ENCODE measurements around the gene PITPNC1.

PITPNC1 gene

DNA sequence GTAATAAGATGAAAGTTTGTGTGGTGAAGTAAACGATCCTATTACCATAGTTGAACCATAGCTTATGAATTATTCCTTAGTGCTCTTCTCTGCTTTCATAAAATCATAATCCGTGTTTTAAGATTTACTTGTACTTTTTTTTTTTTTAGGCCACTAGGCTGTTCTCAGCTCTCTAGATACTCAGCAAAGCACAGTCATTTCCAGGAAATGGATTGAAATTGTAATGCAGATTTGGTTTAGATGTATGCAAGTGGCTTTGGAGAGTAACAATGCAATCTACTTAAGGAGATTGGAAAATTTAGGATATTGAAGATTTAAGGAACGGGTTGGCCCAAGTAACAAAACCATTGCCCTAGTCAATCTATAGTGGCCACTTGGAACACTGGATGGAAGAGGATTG is 125.1 kb downstream of the PITPNC1 start:
- Histone ChIP-seq H3K36me3 (ENCODE audit: control insufficient read depth in 1 of 2, insufficient read depth in 2 of 2, low read length in 2 of 2) (no peaks in the 10 kb centered on the region), H3K9ac (ENCODE audit: low read depth in 1 of 2, low read length in 2 of 2) (no peak overlapping the region), H3K27ac (ENCODE audit: low read depth, low read length) (no peak overlapping the region), H3K9me3 (ENCODE audit: control insufficient read depth in 1 of 2, low read length in 2 of 2) (no peaks in the 10 kb centered on the region), H3K4me3 (ENCODE audit: low read depth in 1 of 2, low read length in 2 of 2) (no peak overlapping the region), H3K27me3 (ENCODE audit: control insufficient read depth in 1 of 2, insufficient read depth in 2 of 2, low read length in 2 of 2) (no peaks in the 10 kb centered on the region), H3K4me1 (ENCODE audit: control insufficient read depth in 1 of 2, insufficient read depth in 2 of 2, low read length in 2 of 2) (no peaks in the 10 kb centered on the region)

DNA sequence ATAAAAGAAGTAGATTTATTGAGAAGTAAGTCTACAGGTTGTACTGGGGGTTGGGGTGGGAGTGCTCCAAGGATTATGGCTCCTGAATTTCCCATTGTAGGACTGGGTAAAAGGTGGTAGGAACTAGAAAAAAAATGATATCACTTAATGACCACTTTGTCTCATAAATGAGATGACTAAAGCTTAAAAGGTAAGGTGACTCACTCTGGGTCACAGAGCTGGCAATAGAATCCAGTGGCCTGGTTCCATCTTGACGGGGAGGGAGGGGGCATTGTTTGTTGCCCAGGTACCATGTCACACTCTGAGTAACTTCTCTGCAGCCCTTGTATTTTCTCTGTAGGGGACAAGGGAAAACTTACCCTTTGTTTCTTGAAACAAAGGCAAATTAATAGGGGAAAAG is 126.1 kb downstream of the PITPNC1 start:
- Histone ChIP-seq H3K27ac (ENCODE audit: low read depth, low read length) (no peak overlapping the region), H3K9me3 (ENCODE audit: control insufficient read depth in 1 of 2, low read length in 2 of 2) (no peaks in the 10 kb centered on the region)

GRCh38 chr17:67503739-67504138 is 126.7 kb downstream of the PITPNC1 start:
- H3K9me3 ChIP-seq (ENCODE audit: control insufficient read depth in 1 of 2, low read length in 2 of 2) = no peaks in the 10 kb centered on the region
- no peak overlapping the region for H3K27ac ChIP-seq (ENCODE audit: low read depth, low read length)
- no peaks in the 10 kb centered on the region for H3K4me1 ChIP-seq (ENCODE audit: control insufficient read depth in 1 of 2, insufficient read depth in 2 of 2, low read length in 2 of 2)
- no peak overlapping the region for H3K4me3 ChIP-seq (ENCODE audit: low read depth in 1 of 2, low read length in 2 of 2)
- H3K27me3 ChIP-seq (ENCODE audit: control insufficient read depth in 1 of 2, insufficient read depth in 2 of 2, low read length in 2 of 2) = no peaks in the 10 kb centered on the region
- H3K36me3 ChIP-seq (ENCODE audit: control insufficient read depth in 1 of 2, insufficient read depth in 2 of 2, low read length in 2 of 2) = no peaks in the 10 kb centered on the region
- H3K9ac ChIP-seq (ENCODE audit: low read depth in 1 of 2, low read length in 2 of 2) = no peak overlapping the region

More for the DNA sequence above, 126.1 kb downstream of the PITPNC1 start:
- no peak overlapping the region for H3K4me3 ChIP-seq (ENCODE audit: low read depth in 1 of 2, low read length in 2 of 2)
- H3K4me1 ChIP-seq (ENCODE audit: control insufficient read depth in 1 of 2, insufficient read depth in 2 of 2, low read length in 2 of 2) = no peaks in the 10 kb centered on the region
- no peaks in the 10 kb centered on the region for H3K36me3 ChIP-seq (ENCODE audit: control insufficient read depth in 1 of 2, insufficient read depth in 2 of 2, low read length in 2 of 2)
- H3K27me3 ChIP-seq (ENCODE audit: control insufficient read depth in 1 of 2, insufficient read depth in 2 of 2, low read length in 2 of 2) = no peaks in the 10 kb centered on the region
- no peak overlapping the region for H3K9ac ChIP-seq (ENCODE audit: low read depth in 1 of 2, low read length in 2 of 2)

DNA sequence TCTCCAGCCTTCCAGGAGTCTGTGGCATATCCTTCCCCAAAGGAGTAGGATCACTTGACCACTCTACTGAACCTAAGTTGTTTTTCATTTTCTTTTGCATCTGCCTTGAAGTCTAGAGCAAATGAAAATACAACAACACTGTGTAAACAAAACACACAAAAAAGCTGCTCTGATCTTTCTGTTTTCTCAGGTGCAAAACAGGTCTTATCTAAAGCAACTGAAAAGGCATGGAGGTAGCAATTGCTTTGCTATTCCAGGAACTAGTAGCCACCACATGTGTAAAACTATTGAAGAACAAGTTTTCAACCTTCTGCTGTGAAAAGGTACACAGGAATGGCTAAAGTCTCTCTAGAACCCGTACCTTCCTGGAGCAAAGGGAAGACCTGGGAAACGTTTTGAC is 127.1 kb downstream of the PITPNC1 start:
- Histone ChIP-seq H3K9me3 (ENCODE audit: control insufficient read depth in 1 of 2, low read length in 2 of 2) (no peaks in the 10 kb centered on the region), H3K4me1 (ENCODE audit: control insufficient read depth in 1 of 2, insufficient read depth in 2 of 2, low read length in 2 of 2) (no peaks in the 10 kb centered on the region), H3K9ac (ENCODE audit: low read depth in 1 of 2, low read length in 2 of 2) (no peak overlapping the region), H3K27ac (ENCODE audit: low read depth, low read length) (no peak overlapping the region), H3K36me3 (ENCODE audit: control insufficient read depth in 1 of 2, insufficient read depth in 2 of 2, low read length in 2 of 2) (no peaks in the 10 kb centered on the region), H3K27me3 (ENCODE audit: control insufficient read depth in 1 of 2, insufficient read depth in 2 of 2, low read length in 2 of 2) (no peaks in the 10 kb centered on the region), H3K4me3 (ENCODE audit: low read depth in 1 of 2, low read length in 2 of 2) (no peak overlapping the region)

- no peaks in the 10 kb centered on the region for H3K4me1 ChIP-seq (ENCODE audit: control insufficient read depth in 1 of 2, insufficient read depth in 2 of 2, low read length in 2 of 2)
- H3K27me3 ChIP-seq (ENCODE audit: control insufficient read depth in 1 of 2, insufficient read depth in 2 of 2, low read length in 2 of 2) = no peaks in the 10 kb centered on the region
- no peak overlapping the region for H3K9ac ChIP-seq (ENCODE audit: low read depth in 1 of 2, low read length in 2 of 2)
- no peak overlapping the region for H3K27ac ChIP-seq (ENCODE audit: low read depth, low read length)
- H3K36me3 ChIP-seq (ENCODE audit: control insufficient read depth in 1 of 2, insufficient read depth in 2 of 2, low read length in 2 of 2) = no peaks in the 10 kb centered on the region
- H3K4me3 ChIP-seq (ENCODE audit: low read depth in 1 of 2, low read length in 2 of 2) = no peak overlapping the region
- H3K9me3 ChIP-seq (ENCODE audit: control insufficient read depth in 1 of 2, low read length in 2 of 2) = no peaks in the 10 kb centered on the region
These were observed 129.9 kb downstream of the PITPNC1 start for GRCh38 chr17:67506966-67507365.

DNA sequence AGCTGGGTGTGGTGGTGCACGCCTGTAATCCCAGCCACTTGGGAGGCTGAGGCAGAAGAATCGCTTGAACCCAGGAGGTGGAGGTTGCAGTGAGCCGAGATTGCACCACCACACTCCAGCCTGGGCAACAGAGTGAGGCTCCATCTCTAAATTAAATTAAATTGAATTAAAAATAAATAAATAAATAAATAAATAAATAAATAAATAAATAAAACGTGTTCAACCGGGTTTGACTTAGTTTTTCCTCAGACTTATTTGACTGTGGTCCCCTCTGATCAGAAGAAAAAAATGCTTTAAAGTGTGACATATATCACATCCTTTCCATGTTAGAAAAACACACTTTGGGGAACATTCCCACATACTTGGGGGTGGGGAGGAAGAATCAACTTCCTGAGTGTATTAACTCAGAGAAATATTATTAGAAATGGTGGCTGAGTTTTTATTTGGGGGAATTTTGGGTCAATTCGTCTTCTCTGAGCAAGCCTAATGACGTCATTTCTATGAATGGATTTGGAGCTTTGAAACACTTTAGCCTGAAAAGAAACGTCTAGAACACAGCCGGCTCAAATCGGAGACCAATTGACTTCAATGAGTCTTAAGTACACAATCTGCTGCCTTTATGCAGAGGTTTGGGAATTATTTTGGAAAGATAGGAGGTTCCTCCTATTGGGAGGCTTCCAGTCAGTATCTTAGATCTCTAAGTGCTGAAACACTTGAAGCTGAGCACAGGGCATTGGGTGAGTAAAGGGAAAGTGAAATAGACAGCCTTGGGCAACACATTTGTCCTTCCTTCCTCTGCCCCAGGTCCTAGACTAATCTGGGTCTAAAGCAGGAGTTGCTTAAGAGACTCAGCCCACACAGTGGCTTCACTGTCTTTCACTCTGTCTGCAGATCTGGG is 132.6 kb downstream of the PITPNC1 start:
- Histone ChIP-seq H3K27ac (ENCODE audit: low read depth, low read length) (no peak overlapping the region), H3K36me3 (ENCODE audit: control insufficient read depth in 1 of 2, insufficient read depth in 2 of 2, low read length in 2 of 2) (no peaks in the 10 kb centered on the region), H3K4me3 (ENCODE audit: low read depth in 1 of 2, low read length in 2 of 2) (no peak overlapping the region), H3K4me1 (ENCODE audit: control insufficient read depth in 1 of 2, insufficient read depth in 2 of 2, low read length in 2 of 2) (no peaks in the 10 kb centered on the region), H3K9ac (ENCODE audit: low read depth in 1 of 2, low read length in 2 of 2) (no peak overlapping the region), H3K27me3 (ENCODE audit: control insufficient read depth in 1 of 2, insufficient read depth in 2 of 2, low read length in 2 of 2) (no peaks in the 10 kb centered on the region), H3K9me3 (ENCODE audit: control insufficient read depth in 1 of 2, low read length in 2 of 2) (no peaks in the 10 kb centered on the region)

DNA sequence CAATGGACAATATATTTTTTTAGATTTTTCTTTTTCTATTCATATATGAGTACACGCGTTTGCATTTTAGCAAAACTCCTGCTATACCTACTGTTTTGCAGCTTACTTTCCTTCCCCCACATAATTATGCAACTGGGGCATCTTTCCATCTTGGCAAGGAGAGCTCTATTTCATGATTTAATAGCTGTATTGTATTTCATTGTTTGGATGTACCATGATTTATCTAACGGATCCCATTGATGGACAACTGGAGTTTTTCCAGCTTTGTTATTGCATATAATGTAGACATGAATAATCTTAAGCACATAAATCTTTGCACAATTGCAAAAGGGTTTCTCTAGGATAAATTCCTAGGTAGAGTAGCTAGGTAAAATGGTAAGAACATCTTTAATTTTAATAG is 133.9 kb downstream of the PITPNC1 start:
- Histone ChIP-seq H3K4me1 (ENCODE audit: control insufficient read depth in 1 of 2, insufficient read depth in 2 of 2, low read length in 2 of 2) (peaks cover 4 to 10% of the 10 kb centered on the region in 2 donors), H3K27me3 (ENCODE audit: control insufficient read depth in 1 of 2, insufficient read depth in 2 of 2, low read length in 2 of 2) (no peaks in the 10 kb centered on the region), H3K27ac (ENCODE audit: low read depth, low read length) (no peak overlapping the region), H3K36me3 (ENCODE audit: control insufficient read depth in 1 of 2, insufficient read depth in 2 of 2, low read length in 2 of 2) (no peaks in the 10 kb centered on the region), H3K9ac (ENCODE audit: low read depth in 1 of 2, low read length in 2 of 2) (no peak overlapping the region), H3K4me3 (ENCODE audit: low read depth in 1 of 2, low read length in 2 of 2) (no peak overlapping the region), H3K9me3 (ENCODE audit: control insufficient read depth in 1 of 2, low read length in 2 of 2) (no peaks in the 10 kb centered on the region)

GRCh38 chr17:67511804-67512203 is 134.7 kb downstream of the PITPNC1 start:
- Histone ChIP-seq H3K4me1 (ENCODE audit: control insufficient read depth in 1 of 2, insufficient read depth in 2 of 2, low read length in 2 of 2) (peaks cover 4 to 10% of the 10 kb centered on the region in 2 donors), H3K4me3 (ENCODE audit: low read depth in 1 of 2, low read length in 2 of 2) (no peak overlapping the region), H3K9ac (ENCODE audit: low read depth in 1 of 2, low read length in 2 of 2) (no peak overlapping the region), H3K9me3 (ENCODE audit: control insufficient read depth in 1 of 2, low read length in 2 of 2) (no peaks in the 10 kb centered on the region), H3K27me3 (ENCODE audit: control insufficient read depth in 1 of 2, insufficient read depth in 2 of 2, low read length in 2 of 2) (no peaks in the 10 kb centered on the region), H3K27ac (ENCODE audit: low read depth, low read length) (no peak overlapping the region), H3K36me3 (ENCODE audit: control insufficient read depth in 1 of 2, insufficient read depth in 2 of 2, low read length in 2 of 2) (no peaks in the 10 kb centered on the region)

GRCh38 chr17:67514998-67515397 is 137.9 kb downstream of the PITPNC1 start:
- no peak overlapping the region for H3K4me3 ChIP-seq (ENCODE audit: low read depth in 1 of 2, low read length in 2 of 2)
- peaks cover 6 to 17% of the 10 kb centered on the region in 2 donors for H3K4me1 ChIP-seq (ENCODE audit: control insufficient read depth in 1 of 2, insufficient read depth in 2 of 2, low read length in 2 of 2)
- H3K9ac ChIP-seq (ENCODE audit: low read depth in 1 of 2, low read length in 2 of 2) = no peak overlapping the region
- H3K27ac ChIP-seq (ENCODE audit: low read depth, low read length) = no peak overlapping the region
- no peaks in the 10 kb centered on the region for H3K36me3 ChIP-seq (ENCODE audit: control insufficient read depth in 1 of 2, insufficient read depth in 2 of 2, low read length in 2 of 2)
- peaks cover 0 to 4% of the 10 kb centered on the region in 2 donors for H3K9me3 ChIP-seq (ENCODE audit: control insufficient read depth in 1 of 2, low read length in 2 of 2)
- no peaks in the 10 kb centered on the region for H3K27me3 ChIP-seq (ENCODE audit: control insufficient read depth in 1 of 2, insufficient read depth in 2 of 2, low read length in 2 of 2)

DNA sequence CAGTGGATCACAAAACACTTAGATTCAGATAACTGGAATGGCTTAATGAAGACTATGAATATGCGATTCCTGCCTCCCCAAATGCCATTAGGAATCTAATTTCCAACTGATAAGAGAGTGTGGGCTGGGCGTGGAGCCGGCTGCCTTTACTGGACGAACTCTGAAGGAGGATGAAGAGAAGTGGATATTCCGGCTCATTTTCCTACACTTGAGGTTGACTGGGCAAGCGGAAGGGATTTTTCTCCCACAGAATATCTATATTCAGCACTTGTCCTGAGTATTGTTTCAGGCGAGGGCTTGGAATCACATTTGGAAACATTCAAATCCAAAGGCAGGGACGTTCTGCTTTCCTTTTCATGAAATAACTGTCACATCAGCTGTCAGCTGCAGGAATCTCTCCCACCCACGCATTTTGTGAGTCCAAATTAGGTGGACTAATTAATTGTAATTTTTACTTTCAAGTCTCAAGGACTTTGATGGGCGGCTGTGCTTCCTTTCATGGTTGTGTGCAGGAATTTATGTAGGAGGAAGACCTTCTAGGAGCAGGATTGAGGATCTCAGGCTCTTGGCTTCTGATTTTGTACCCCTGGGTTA is 138.5 kb downstream of the PITPNC1 start:
- H3K4me3 ChIP-seq (ENCODE audit: low read depth in 1 of 2, low read length in 2 of 2) = no peak overlapping the region
- H3K27ac ChIP-seq (ENCODE audit: low read depth, low read length) = no peak overlapping the region
- peaks cover 7 to 22% of the 10 kb centered on the region in 2 donors for H3K4me1 ChIP-seq (ENCODE audit: control insufficient read depth in 1 of 2, insufficient read depth in 2 of 2, low read length in 2 of 2)
- H3K27me3 ChIP-seq (ENCODE audit: control insufficient read depth in 1 of 2, insufficient read depth in 2 of 2, low read length in 2 of 2) = no peaks in the 10 kb centered on the region
- H3K9ac ChIP-seq (ENCODE audit: low read depth in 1 of 2, low read length in 2 of 2) = no peak overlapping the region
- peaks cover 0 to 4% of the 10 kb centered on the region in 2 donors for H3K9me3 ChIP-seq (ENCODE audit: control insufficient read depth in 1 of 2, low read length in 2 of 2)
- no peaks in the 10 kb centered on the region for H3K36me3 ChIP-seq (ENCODE audit: control insufficient read depth in 1 of 2, insufficient read depth in 2 of 2, low read length in 2 of 2)

Data from duodenal mucosa (tissue), 2 donors.